ENCODE data around the gene SLC9A5.

SLC9A5 gene

GRCh38 chr16:67281536-67282446 lies 33.0 kb downstream of the SLC9A5 start:
- DNase-seq (ENCODE audit: low read depth) = no peak

GRCh38 chr16:67282447-67282805 lies 33.6 kb downstream of the SLC9A5 start:
- no peak for DNase-seq (ENCODE audit: low read depth)

- no peak for DNase-seq (ENCODE audit: low read depth)
Observed at GRCh38 chr16:67283039-67283825, 34.5 kb downstream of the SLC9A5 start.

GRCh38 chr16:67283826-67284555 lies 35.2 kb downstream of the SLC9A5 start:
- DNase-seq (ENCODE audit: low read depth) = no peak

GRCh38 chr16:67284699-67285646 lies 36.2 kb downstream of the SLC9A5 start:
- no peak for DNase-seq (ENCODE audit: low read depth)

- no peak for DNase-seq (ENCODE audit: low read depth)
Observed at GRCh38 chr16:67286441-67287235, 37.9 kb downstream of the SLC9A5 start.

- no peak for DNase-seq (ENCODE audit: low read depth)
Observed at GRCh38 chr16:67287960-67288359, 39.2 kb downstream of the SLC9A5 start.

GRCh38 chr16:67291461-67291860 lies 42.7 kb downstream of the SLC9A5 start:
- DNase-seq (ENCODE audit: low read depth) = no peak

- no peak for DNase-seq (ENCODE audit: low read depth)
Observed at GRCh38 chr16:67294171-67294757, 45.5 kb downstream of the SLC9A5 start.

- DNase-seq (ENCODE audit: low read depth) = no peak
Observed at GRCh38 chr16:67294938-67295361, 46.2 kb downstream of the SLC9A5 start.

GRCh38 chr16:67296420-67296819 lies 47.6 kb downstream of the SLC9A5 start:
- DNase-seq (ENCODE audit: low read depth) = no peak

GRCh38 chr16:67298277-67298676 lies 49.5 kb downstream of the SLC9A5 start:
- DNase-seq (ENCODE audit: low read depth) = no peak

GRCh38 chr16:67299269-67299668 lies 50.5 kb downstream of the SLC9A5 start:
- no peak for DNase-seq (ENCODE audit: low read depth)

GRCh38 chr16:67301080-67301782 lies 52.5 kb downstream of the SLC9A5 start:
- no peak for DNase-seq (ENCODE audit: low read depth)

- DNase-seq (ENCODE audit: low read depth) = no peak
Observed at GRCh38 chr16:67302076-67302475, 53.3 kb downstream of the SLC9A5 start.

- DNase-seq (ENCODE audit: low read depth) = no peak
Observed at GRCh38 chr16:67302970-67303369, 54.2 kb downstream of the SLC9A5 start.

GRCh38 chr16:67304020-67304419 lies 55.2 kb downstream of the SLC9A5 start:
- DNase-seq (ENCODE audit: low read depth) = no peak

GRCh38 chr16:67305216-67306071 lies 56.7 kb downstream of the SLC9A5 start:
- DNase-seq (ENCODE audit: low read depth) = no peak

Measured in stimulated activated CD8-positive, alpha-beta memory T cell treated with anti-CD3 and anti-CD28 coated beads, Interleukin-12 subunit alpha, Interleukin-12 subunit beta, amount 100 ng/mL, for 1 hour (primary cell).